Left ventricle myocardium superior (tissue), 1 donor: ENCODE measurements around the gene ST3GAL4. TPM values are rescaled to one million over a fixed set of nuclear protein-coding genes. Genes with fewer than 3 reads are reported as not detected.

Experiments
- ATAC-seq: fragments of 200-7000 bp; cut with Tn5 transposase; one replicate; pipeline ENCODE4 v1.9.1; 2020; ENCODE audit warnings: mild to moderate bottlenecking, moderate library complexity
- DNase-seq: peaks from one replicate; pipeline ENCODE4 v3.0.0-alpha.2; 2020
- intact Hi-C: fragments of 100-400 bp; cut with micrococcal nuclease; formaldehyde crosslinking; loops from one replicate; pipeline ENCODE4 v1.11.0; 2022
- total RNA-seq: library from RNA; stranded (reverse); fragmentation: NEBNext Ultra II Directional; extraction: Animal tissue kit (Norgen Biotek cat#: 25700); gene quantifications from one replicate; pipeline ENCODE4 v1.2.1, GENCODE V29; 2021
- donor health status: DM: no; HTN: yes; CAD: no; lungs with severe emphysema.

The ST3GAL4 gene
- total RNA-seq, 1 donor from 2014 or later, result 45.4 TPM

- DNase-seq (peak; percentile 28), ATAC-seq (no peak)
- intact Hi-C loops, result no loop called here
These were observed 57.9 kb downstream of the ST3GAL4 start for GRCh38 chr11:126413426-126413825.

GRCh38 chr11:126413843-126414405, 58.4 kb downstream of the ST3GAL4 start:
- intact Hi-C loops, result no loop called here
- ATAC-seq, result no peak
- DNase-seq, result peak; percentile 27

GRCh38 chr11:126414615-126415014, 59.1 kb downstream of the ST3GAL4 start:
- ATAC-seq, result peak; percentile 0
- intact Hi-C loops, result no loop called here
- peak; percentile 41 for DNase-seq

- ATAC-seq (peak; percentile 49), DNase-seq (peak; percentile 90)
- intact Hi-C loops, result no loop called here
These were observed 59.6 kb downstream of the ST3GAL4 start for GRCh38 chr11:126415128-126415527.

- intact Hi-C loops, result no loop called here
- peak; percentile 91 for DNase-seq
- ATAC-seq, result peak; percentile 65
These were observed 60.4 kb downstream of the ST3GAL4 start for GRCh38 chr11:126415669-126416420.

- DNase-seq (peak; percentile 96), ATAC-seq (peak; percentile 80)
- intact Hi-C loops, result no loop called here
These were observed 61.1 kb downstream of the ST3GAL4 start for GRCh38 chr11:126416542-126417090.

GRCh38 chr11:126417091-126417862, 61.8 kb downstream of the ST3GAL4 start:
- DNase-seq (no peak), ATAC-seq (no peak)
- intact Hi-C loops, result no loop called here

GRCh38 chr11:126418887-126419286, 63.4 kb downstream of the ST3GAL4 start:
- intact Hi-C loops, result no loop called here
- ATAC-seq, result no peak
- no peak for DNase-seq

GRCh38 chr11:126419801-126420697, 64.6 kb downstream of the ST3GAL4 start:
- ATAC-seq (no peak), DNase-seq (peak; percentile 29)
- intact Hi-C loops, result no loop called here

GRCh38 chr11:126420698-126421256, 65.3 kb downstream of the ST3GAL4 start:
- intact Hi-C loops, result no loop called here
- no peak for ATAC-seq
- DNase-seq, result no peak

GRCh38 chr11:126421271-126421671, 65.8 kb downstream of the ST3GAL4 start:
- peak; percentile 63 for DNase-seq
- intact Hi-C loops, result no loop called here
- ATAC-seq, result peak; percentile 60

- ATAC-seq, result no peak
- intact Hi-C loops, result no loop called here
- peak; percentile 3 for DNase-seq
These were observed 67.0 kb downstream of the ST3GAL4 start for GRCh38 chr11:126422446-126422845.

GRCh38 chr11:126423154-126423553, 67.7 kb downstream of the ST3GAL4 start:
- DNase-seq (peak; percentile 10), ATAC-seq (peak; percentile 34)
- intact Hi-C loops, result no loop called here

GRCh38 chr11:126423743-126424142, 68.3 kb downstream of the ST3GAL4 start:
- ATAC-seq (no peak), DNase-seq (peak; percentile 32)
- intact Hi-C loops, result no loop called here

- DNase-seq, result no peak
- ATAC-seq, result no peak
- intact Hi-C loops, result no loop called here
These were observed 69.1 kb downstream of the ST3GAL4 start for GRCh38 chr11:126424471-126425039.

- intact Hi-C loops, result no loop called here
- no peak for DNase-seq
- no peak for ATAC-seq
These were observed 70.6 kb downstream of the ST3GAL4 start for GRCh38 chr11:126426106-126426505.

GRCh38 chr11:126426820-126427749, 71.6 kb downstream of the ST3GAL4 start:
- intact Hi-C loops, result no loop called here
- DNase-seq, result no peak
- ATAC-seq, result peak; percentile 52
